ENCODE data around the gene EPS8L3.

EPS8L3 gene

DNA sequence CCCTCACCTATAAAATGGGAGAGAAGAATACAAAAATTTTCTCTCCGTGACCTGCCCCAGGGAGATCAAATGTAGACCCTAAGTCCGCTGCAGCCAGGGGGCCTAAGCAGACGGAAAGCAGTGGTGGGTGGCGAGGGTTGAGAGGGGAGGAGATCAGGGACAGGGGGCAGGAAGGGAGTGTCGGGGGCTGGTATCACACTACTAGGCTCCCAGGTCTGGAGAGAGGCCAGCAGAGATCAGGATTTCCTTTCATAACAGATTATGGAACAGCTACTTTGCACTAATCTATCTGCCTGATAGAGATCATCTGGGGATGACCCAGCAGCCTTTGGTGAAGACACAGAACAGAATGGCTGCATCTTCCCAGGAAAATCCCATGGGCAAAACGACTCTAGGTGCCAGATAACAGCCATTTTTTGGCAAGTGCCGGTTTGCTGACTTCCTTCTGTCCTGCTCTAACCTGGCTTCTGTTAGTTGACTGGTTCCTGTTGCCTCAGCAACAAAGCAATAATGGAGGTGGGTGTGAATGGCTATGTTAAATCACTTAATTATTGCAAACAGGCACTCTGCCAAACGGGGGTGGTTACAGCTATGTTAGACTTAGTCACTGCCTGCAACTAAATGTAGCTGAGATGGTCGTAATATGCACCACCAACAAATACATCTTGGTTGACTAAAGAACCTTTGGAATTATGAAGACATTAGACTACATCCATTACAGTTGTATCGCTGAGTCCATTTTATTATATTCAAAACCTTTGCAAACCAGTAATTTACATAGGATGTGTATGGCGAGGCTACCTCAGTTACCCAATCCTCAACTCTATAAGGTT is 30.0 kb upstream of the EPS8L3 start:
- peak; percentile 84 for DNase-seq

DNA sequence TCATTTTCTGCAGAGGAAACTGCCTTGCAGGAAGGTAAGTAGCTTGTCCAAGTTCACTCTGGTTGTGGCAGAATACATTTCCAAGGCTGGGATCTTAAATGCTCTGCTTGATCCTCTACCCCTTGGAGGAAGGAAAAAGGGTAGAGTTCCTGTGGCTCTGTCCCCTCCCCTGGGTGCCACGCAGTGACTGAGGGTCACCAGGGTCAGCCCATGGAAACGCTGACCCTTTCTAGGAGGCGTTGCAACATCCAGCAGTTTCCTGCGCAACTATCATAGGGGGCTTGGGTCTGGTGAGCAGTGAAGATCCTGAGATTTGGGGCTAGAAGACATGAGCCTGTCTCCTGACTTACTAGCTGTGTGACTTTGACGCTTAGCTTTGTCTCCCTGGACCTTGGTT is 29.4 kb upstream of the EPS8L3 start:
- DNase-seq: no peak

- peak; percentile 98 for DNase-seq
Measured at GRCh38 chr1:109792056-109792831, 28.5 kb upstream of the EPS8L3 start.

- DNase-seq: no peak
Measured at GRCh38 chr1:109791495-109792043, 27.8 kb upstream of the EPS8L3 start.

DNA sequence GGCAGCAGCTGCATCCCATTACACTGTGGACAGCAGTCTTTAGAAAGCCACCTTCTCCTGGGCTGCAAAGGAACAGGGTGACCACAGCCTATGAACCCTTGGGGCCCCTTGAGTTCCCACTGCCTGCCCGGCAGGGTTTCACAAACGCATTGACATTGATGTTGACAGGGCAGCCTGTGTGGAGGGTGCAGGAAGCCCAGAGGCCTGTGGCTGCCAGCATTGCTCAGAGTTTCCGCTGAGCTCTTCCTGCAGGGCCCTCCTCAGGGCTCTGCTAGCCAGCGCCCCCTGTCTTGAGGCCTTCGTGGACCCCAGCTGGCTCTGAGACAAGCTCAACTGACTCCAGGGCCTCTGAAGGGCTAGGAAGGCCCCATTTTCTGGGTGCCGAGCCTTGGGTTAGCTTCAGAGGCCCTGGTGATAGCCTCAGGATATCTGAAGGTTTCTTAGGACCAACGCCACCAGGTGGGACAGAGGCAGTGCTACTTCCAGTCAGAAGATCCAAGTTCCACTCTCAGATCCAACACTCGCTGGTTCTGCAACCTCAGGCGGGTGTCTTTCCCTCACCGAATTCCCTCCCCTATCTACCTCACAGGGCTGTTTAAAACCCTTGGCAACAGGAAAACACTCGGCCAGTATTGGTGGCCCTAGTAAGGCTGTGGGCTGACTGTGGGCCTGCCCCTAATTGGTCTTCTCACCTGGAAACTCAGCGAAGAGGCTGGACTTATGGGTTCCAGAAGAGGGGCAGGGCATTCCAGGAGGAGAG is 27.2 kb upstream of the EPS8L3 start:
- DNase-seq: peak; percentile 76

DNA sequence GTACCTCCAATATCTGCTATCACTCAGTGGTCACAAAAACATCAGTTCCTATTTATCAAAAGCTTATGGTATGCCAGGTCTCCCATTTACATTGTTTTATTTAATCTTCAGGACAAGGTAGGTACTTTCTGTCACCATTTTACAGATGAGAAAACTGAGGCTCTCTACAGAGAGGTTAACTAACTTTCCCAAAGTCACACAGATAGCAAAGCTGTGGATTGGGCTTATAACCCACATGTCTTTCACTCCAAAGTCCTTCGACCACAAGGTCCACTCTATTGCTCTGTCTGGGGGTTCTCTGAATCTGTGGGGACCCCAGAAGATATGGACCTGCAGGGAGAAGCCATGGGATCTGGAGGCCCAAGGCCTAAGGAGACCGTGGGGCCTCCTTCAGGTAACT is 26.6 kb upstream of the EPS8L3 start:
- no peak for DNase-seq

DNA sequence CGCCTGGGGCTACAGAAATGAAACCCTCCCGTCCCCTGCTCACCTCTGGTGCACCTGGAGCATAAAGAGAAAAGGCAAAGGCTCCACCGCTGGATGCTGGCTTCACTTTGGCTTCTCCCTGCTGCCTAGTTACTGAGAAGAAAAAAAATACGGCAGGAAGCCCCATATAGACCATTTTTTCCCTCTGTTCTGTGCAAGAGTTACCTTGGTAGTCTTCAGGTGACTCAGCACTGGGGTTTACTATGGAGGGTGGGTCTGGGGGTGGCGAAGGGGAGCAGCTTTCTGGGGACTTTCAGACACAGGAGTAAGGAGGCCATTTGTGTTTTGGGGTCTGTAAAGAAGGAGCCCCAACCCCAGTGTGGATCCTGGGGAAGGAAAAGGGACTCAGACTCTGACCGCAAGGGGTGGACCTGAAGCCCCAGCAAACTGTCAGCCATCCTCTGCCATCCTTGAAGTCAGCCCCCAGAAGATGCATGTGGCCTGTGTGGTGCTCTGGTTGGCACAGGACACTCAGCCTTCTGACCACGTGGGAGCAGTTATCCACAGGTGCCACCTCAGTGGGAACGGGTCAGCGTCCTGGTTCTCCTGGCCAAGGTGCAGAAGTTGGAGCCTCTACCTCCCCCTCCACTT is 25.9 kb upstream of the EPS8L3 start:
- DNase-seq: no peak

DNA sequence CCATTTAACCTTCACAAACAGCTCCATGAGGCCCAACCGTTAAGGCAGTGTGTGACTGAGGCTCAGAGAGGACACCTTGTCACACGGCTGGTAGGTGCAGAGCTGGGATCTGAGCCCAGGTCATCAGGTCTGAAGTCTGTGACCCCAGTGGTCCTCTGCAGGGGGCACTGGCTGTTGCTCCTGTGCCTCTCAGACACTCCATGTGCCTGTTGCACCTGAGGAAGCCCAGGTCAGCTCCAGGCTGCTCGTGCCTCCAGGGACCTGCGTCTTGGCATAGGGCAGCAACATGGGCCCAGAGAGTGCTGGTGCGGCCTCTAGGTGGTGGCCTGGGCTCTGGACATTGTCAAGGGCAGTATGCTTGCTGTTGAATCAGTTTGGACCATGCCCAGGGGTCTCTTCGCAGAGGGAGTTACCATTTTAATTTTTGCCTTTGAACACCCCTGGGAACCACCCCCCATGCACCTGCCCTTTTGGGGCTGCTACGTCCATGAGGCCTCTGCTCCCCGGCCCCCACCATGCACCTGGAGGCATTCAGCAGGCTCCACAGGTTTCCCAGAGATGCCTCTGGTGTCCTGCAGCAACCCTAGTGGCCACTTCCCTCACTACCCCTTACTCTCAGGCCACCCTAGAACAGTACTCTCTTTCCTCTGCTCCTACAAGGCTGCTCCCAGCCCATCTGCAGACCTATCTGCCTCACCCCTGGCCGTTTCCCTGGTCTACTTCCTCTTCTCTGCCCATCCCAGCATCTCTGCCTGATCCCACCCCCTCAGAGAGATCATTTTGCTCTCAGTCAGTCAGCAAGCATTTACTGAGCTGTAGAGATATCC is 25.2 kb upstream of the EPS8L3 start:
- no peak for DNase-seq

DNA sequence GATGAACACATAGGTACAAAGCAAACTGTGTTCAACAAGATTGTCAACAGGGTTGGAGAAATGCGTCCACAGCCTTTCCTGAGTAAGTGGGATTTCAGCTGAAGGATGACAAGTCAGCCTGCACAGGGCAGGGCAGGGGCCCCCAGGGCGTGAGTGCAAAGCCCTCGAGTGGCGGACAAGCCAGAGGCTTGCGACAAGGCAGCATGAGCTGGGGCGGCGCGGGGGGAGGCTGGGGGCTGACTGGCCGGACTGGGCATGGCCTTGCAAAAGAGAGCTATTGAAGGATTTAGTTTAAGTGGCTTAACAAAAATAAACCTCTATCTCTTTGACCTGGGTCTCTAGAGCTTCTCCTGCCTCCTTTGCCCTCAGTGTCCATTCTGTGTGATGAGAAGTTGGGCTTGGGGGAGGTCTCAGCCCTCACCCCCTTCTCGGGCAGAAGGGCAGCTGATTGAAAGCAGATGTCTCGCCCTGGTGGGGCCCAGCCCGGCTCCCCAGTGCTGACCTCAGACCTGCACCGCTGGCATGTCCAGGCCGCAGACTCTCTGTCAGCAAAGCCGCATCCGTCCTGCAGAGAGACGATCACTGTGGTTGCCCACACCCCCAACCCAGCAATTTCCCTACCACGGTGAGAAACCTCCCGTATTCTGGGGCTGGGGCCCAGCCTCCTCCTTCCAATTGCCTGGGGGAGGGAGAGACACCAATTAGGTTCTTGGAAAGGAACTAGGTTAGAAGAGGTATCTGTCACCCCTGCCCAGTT is 24.3 kb upstream of the EPS8L3 start:
- DNase-seq: peak; percentile 34

DNA sequence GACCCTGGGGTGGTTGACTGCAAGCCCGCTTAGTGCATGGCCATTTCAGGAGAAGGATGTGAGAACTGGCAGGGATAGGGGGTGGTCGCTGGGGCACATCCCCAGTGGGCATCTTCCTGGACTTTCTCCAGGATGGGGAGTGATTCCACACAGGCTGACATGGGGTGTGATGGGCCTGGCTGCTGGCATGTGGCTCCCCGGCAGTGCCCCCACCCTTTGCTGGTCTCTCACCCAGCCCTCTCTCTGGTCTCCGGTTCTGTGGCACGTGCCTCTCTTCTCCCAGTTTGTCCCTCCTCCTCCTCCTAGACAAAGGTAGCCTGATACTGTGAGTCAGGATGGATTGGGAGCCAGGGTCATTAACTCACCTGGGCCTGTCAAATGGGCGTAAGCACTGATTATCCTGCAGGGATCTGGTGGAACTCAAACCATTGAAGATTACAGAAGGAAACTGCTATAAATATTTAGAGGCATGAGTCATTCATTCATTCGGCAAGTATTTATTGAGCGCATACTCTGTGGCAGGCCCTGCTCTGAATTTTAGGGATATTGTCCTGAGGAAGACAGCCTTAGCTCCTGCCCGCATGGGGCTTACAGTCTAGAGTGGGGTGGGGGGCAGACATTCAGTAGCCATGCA is 23.6 kb upstream of the EPS8L3 start:
- peak; percentile 50 for DNase-seq

GRCh38 chr1:109786531-109787021 is 22.9 kb upstream of the EPS8L3 start:
- DNase-seq: peak; percentile 35

DNA sequence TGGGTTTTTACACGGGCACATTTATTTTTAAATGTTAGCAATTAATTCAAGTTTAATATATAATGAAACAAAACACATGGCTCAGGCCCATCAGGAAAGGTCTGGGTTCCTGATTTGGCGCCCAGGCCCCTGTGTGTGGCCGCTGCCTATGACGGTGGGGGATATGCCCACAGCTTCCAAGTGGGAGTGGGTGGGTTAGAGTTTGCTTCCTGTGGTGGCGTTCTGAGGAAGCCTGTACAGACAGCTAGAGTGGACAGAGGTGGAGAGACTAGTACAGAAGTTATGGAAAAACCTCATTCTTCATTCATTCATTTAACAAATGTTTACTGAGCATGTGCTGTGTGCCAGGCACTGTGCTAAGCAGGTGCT is 22.4 kb upstream of the EPS8L3 start:
- DNase-seq: no peak

- DNase-seq: no peak
Measured at GRCh38 chr1:109785446-109786111, 21.9 kb upstream of the EPS8L3 start.

DNA sequence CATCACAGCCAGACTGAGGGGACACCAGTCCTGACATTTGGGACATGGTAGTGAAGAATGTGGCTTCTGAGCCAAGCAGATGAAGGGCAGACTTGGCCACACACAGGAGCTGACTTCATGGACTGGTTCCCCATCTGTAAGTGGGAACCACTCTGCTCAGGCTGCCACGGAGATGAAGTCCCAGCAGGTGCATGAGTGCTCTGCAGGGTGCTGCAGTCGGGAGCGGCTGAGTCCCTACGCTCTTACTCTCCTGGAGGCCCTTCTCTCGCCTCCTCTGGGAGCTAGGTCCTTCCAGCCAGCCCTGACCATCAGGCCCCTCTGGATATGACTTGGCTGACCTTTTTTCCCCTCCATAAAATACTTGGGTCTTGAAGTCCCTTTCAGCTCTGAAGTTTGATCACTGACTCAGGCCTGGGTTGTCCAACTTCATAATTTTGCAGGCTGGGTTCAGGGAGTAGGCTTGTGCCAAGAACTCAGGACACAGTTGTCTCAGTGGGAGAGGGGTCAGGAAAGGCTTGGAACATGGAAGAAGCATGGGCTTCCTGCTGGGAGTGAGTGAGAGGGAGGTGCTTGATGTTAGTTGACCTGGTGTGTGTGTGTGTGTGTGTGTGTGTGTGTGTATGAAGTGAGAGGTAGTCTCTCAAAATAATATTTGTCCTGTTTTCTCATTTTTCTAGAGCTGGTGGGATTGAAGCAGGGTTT is 21.0 kb upstream of the EPS8L3 start:
- DNase-seq: no peak

DNA sequence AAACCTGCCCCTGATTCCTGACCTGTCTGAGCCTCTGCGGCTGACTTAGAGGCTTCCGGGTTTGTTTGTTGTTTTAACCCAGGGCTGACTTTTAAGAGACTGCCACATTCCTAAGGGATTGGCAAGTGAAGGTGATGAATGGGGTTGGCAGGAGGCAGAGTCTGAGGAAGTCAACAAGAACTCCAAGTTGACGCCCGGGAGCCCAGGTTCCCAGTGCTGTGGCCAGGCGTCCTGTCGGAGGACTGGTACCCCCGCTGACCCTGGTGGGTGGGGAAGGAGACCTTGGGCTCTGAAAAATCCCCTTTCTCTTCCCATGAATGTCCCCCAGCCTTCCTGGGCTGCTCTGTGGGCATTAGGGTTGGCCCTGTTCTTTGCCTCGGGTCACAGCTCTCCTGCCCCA is 19.7 kb upstream of the EPS8L3 start:
- DNase-seq: peak; percentile 82

DNA sequence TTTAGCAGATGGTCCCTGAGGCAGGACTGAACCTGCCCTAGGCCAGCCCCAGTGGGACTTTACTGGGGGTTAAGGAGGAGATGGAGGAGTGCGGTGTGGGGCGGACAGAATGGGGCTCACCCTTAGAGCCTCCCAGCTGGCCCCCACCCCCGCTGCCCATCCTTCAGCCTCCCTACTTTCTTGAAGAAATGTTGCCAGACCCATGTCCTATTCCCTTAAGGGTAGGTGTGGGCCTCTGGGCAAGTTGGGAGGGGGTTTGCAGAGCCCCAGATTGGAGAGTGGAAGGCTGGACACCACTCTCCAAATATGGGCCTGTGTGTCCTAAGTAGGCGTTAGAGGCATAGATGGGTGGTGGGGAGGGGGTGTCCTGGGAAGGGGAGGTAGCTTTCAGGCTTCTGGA is 19.2 kb upstream of the EPS8L3 start:
- DNase-seq: no peak

GRCh38 chr1:109782514-109782913 is 18.8 kb upstream of the EPS8L3 start:
- DNase-seq: peak; percentile 84

GRCh38 chr1:109781806-109782205 is 18.1 kb upstream of the EPS8L3 start:
- DNase-seq: no peak

- no peak for DNase-seq
Measured at GRCh38 chr1:109780982-109781381, 17.3 kb upstream of the EPS8L3 start.

Data from fibroblast of skin of scalp (primary cell).